T-helper 9 cell (primary cell): ENCODE data around the gene ZBTB49.

ENCODE experiments used
- DNase-seq: peaks from one replicate; pipeline ENCODE4 v3.0.0-alpha.2; 2020

ZBTB49 gene

GRCh38 chr4:4281787-4282186 lies 8.3 kb upstream of the ZBTB49 start:
- DNase-seq, result no peak

- DNase-seq, result no peak
Measured at GRCh38 chr4:4284827-4285618, 5.0 kb upstream of the ZBTB49 start.

GRCh38 chr4:4288098-4288497 lies 2.0 kb upstream of the ZBTB49 start:
- DNase-seq, result no peak

GRCh38 chr4:4289055-4289454 lies 996 bp upstream of the ZBTB49 start:
- no peak for DNase-seq

GRCh38 chr4:4289597-4289940 lies 482 bp upstream of the ZBTB49 start:
- DNase-seq, result no peak

- DNase-seq, result no peak
Measured at GRCh38 chr4:4293279-4293678, 3.2 kb downstream of the ZBTB49 start.

- no peak for DNase-seq
Measured at GRCh38 chr4:4296283-4296846, 6.3 kb downstream of the ZBTB49 start.

GRCh38 chr4:4299006-4299405 lies 9.0 kb downstream of the ZBTB49 start:
- no peak for DNase-seq

GRCh38 chr4:4302001-4302400 lies 11.9 kb downstream of the ZBTB49 start:
- DNase-seq, result no peak

GRCh38 chr4:4302416-4302815 lies 12.4 kb downstream of the ZBTB49 start:
- DNase-seq, result no peak

- no peak for DNase-seq
Measured at GRCh38 chr4:4306920-4307319, 16.9 kb downstream of the ZBTB49 start.

GRCh38 chr4:4308800-4309441 lies 18.9 kb downstream of the ZBTB49 start:
- DNase-seq, result no peak

- no peak for DNase-seq
Measured at GRCh38 chr4:4311193-4311592, 21.1 kb downstream of the ZBTB49 start.

- DNase-seq, result no peak
Measured at GRCh38 chr4:4315461-4316149, 25.6 kb downstream of the ZBTB49 start.

- no peak for DNase-seq
Measured at GRCh38 chr4:4316150-4316495, 26.1 kb downstream of the ZBTB49 start.

- DNase-seq, result no peak
Measured at GRCh38 chr4:4317496-4318232, 27.6 kb downstream of the ZBTB49 start.

GRCh38 chr4:4320528-4320927 lies 30.5 kb downstream of the ZBTB49 start:
- no peak for DNase-seq

GRCh38 chr4:4320951-4321714 lies 31.1 kb downstream of the ZBTB49 start:
- DNase-seq, result no peak

- DNase-seq, result no peak
Measured at GRCh38 chr4:4321951-4322688, 32.1 kb downstream of the ZBTB49 start.

GRCh38 chr4:4323705-4324534 lies 33.9 kb downstream of the ZBTB49 start:
- no peak for DNase-seq

GRCh38 chr4:4325321-4325720 lies 35.3 kb downstream of the ZBTB49 start:
- no peak for DNase-seq
